Glutamatergic neuron (in vitro differentiated cells): ENCODE data around the gene USP7. TPM values are rescaled to one million over a fixed set of nuclear protein-coding genes. Genes with fewer than 3 reads are reported as not detected.

Source experiments
- DNase-seq: peaks from one replicate; pipeline ENCODE4 v3.0.0; 2022
- H3K27ac Mint-ChIP-seq: one replicate; pipeline ENCODE4 v1.8.0; 2020; ENCODE audit warnings: mild to moderate bottlenecking, mixed read lengths, inconsistent platforms; ENCODE audit not compliant: unreplicated experiment
- H3K27me3 Mint-ChIP-seq: one replicate; pipeline ENCODE4 v1.8.0; 2020; ENCODE audit warnings: mild to moderate bottlenecking, moderate library complexity, mixed read lengths, inconsistent platforms; ENCODE audit not compliant: unreplicated experiment
- H3K36me3 Mint-ChIP-seq: one replicate; pipeline ENCODE4 v1.8.0; 2020; ENCODE audit warnings: mild to moderate bottlenecking, mixed read lengths, inconsistent platforms; ENCODE audit not compliant: unreplicated experiment
- H3K4me1 Mint-ChIP-seq: one replicate; pipeline ENCODE4 v1.8.0; 2020; ENCODE audit warnings: mild to moderate bottlenecking, low read depth, mixed read lengths, inconsistent platforms; ENCODE audit not compliant: unreplicated experiment
- H3K4me3 Mint-ChIP-seq: one replicate; pipeline ENCODE4 v1.8.0; 2020; ENCODE audit warnings: mild to moderate bottlenecking, mixed read lengths, inconsistent platforms; ENCODE audit not compliant: unreplicated experiment
- H3K9me3 Mint-ChIP-seq: one replicate; pipeline ENCODE4 v1.8.0; 2020; ENCODE audit warnings: mild to moderate bottlenecking, moderate library complexity, mixed read lengths, inconsistent platforms; ENCODE audit not compliant: unreplicated experiment
- total RNA-seq: library from RNA; stranded (reverse); fragmentation: NEBNext Ultra II Directional; extraction: Animal tissue kit (Norgen Biotek cat#: 25700); gene quantifications from one replicate; pipeline ENCODE4 v1.2.1, GENCODE V29; 2021; ENCODE audit not compliant: unreplicated experiment
- TF ChIP-seq, protein P1 (sequence below): fragments of 200-600 bp; sonication (generic); IDR thresholded peaks from one replicate; pipeline ENCODE4 v1.5.0; 2021; ENCODE audit not compliant: partially characterized antibody, unreplicated experiment

The USP7 gene
- total RNA-seq, 1 donor from 2014 or later = 167 TPM

GRCh38 chr16:8952281-8952751, 11.4 kb downstream of the USP7 start:
- Mint-ChIP-seq H3K9me3 (peaks cover 10% of the 10 kb centered on the region), H3K4me3 (no peak overlapping the region), H3K27me3 (peaks cover 8% of the 10 kb centered on the region), H3K4me1 (peaks cover 53% of the 10 kb centered on the region), H3K36me3 (no peaks in the 10 kb centered on the region), H3K27ac (no peak overlapping the region)
- DNase-seq = no peak
- TF ChIP-seq, protein P1, sequence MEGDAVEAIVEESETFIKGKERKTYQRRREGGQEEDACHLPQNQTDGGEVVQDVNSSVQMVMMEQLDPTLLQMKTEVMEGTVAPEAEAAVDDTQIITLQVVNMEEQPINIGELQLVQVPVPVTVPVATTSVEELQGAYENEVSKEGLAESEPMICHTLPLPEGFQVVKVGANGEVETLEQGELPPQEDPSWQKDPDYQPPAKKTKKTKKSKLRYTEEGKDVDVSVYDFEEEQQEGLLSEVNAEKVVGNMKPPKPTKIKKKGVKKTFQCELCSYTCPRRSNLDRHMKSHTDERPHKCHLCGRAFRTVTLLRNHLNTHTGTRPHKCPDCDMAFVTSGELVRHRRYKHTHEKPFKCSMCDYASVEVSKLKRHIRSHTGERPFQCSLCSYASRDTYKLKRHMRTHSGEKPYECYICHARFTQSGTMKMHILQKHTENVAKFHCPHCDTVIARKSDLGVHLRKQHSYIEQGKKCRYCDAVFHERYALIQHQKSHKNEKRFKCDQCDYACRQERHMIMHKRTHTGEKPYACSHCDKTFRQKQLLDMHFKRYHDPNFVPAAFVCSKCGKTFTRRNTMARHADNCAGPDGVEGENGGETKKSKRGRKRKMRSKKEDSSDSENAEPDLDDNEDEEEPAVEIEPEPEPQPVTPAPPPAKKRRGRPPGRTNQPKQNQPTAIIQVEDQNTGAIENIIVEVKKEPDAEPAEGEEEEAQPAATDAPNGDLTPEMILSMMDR = no peak

GRCh38 chr16:8951447-8952280, 12.0 kb downstream of the USP7 start:
- Mint-ChIP-seq H3K4me1 (peaks cover 54% of the 10 kb centered on the region), H3K4me3 (peak overlapping the region; percentile 6), H3K27me3 (peaks cover 10% of the 10 kb centered on the region), H3K9me3 (peaks cover 10% of the 10 kb centered on the region), H3K36me3 (no peaks in the 10 kb centered on the region), H3K27ac (peak overlapping the region; percentile 10)
- no peak for DNase-seq
- TF ChIP-seq, protein P1 = no peak

DNA sequence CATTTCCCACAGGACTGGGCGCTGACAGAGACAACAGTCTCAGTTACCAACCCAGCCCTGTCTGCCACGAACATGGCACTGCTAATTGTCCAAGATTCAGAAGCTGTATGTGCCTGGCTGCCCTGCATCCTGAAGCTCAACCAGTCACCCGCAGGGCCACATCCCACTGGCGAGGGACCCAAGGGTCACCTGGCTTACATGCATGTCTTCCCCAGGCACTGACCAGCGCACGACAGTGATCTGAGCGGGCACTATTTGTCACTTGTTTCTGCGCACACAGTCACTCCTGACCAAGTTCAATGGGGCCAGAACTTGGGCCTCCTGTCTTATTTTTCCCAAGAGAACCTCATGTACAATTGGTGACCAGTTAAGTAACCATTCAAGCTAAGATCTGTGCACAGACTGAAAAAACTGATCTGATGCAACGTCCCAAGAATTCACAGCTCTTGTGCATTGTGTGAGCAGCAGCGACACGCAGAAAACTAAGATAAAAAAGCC, 13.1 kb downstream of the USP7 start:
- Mint-ChIP-seq H3K9me3 (peaks cover 19% of the 10 kb centered on the region), H3K36me3 (no peaks in the 10 kb centered on the region), H3K27ac (peak overlapping the region; percentile 43), H3K4me1 (peaks cover 53% of the 10 kb centered on the region), H3K4me3 (peak overlapping the region; percentile 38), H3K27me3 (peaks cover 10% of the 10 kb centered on the region)
- no peak for DNase-seq
- TF ChIP-seq, protein P1 = no peak

DNA sequence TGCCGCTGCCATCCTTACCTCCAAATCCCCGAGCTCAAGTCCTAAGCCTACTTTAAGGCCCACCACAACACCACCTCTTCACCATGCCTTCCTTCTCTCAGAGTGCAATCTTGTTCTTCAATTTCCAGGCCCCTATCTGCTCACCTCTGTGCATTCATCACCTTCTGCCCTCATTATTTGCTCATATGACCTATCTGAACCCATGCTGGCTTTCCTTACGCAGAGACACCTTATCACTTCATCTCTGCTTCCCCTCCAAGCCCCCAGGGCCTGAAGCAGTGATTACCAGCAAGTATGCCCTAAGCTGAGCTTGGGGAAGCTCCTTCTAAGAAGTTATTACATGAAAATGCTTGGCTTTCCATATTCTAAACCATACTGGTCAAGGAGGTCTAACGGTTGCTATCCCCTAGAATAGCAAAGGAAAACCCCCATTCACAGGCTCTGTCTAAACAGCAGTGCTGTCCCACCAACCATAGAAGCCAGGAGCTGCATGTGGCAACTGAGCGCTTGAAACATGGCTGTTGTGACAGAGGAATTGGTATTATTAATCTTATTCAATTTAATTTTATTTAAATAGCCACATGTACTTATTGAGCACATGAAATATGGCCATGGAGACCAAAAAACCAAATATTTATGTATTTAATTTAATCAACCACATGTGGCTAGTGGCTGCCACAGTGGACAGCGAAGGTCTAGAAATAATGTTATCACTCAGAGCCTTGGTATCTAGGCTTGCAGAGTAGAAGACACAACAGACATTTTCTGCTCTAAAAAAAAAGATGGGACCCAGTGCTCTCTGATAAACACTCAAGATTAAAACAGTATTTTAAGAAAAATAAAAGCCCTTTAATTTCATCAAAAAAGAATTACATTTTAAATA, 13.9 kb downstream of the USP7 start:
- Mint-ChIP-seq H3K27me3 (peaks cover 8% of the 10 kb centered on the region), H3K27ac (peak overlapping the region; percentile 71), H3K4me1 (peaks cover 56% of the 10 kb centered on the region), H3K4me3 (peak overlapping the region; percentile 55), H3K9me3 (peaks cover 19% of the 10 kb centered on the region), H3K36me3 (no peaks in the 10 kb centered on the region)
- DNase-seq = no peak
- TF ChIP-seq, protein P1 = no peak
